Activated T-cell treated with anti-CD3 and anti-CD28 coated beads for 4 hours (primary cell): ENCODE measurements around the gene CPED1.
"Not testable (repeated sequence)": the region's sequence is repeated elsewhere in the genome, so short reads cannot be mapped to it uniquely, and the experiment has no call there.

Source experiments
- DNase-seq: peaks from one replicate; pipeline ENCODE4 v3.0.0-alpha.2; 2020

The CPED1 gene

DNA sequence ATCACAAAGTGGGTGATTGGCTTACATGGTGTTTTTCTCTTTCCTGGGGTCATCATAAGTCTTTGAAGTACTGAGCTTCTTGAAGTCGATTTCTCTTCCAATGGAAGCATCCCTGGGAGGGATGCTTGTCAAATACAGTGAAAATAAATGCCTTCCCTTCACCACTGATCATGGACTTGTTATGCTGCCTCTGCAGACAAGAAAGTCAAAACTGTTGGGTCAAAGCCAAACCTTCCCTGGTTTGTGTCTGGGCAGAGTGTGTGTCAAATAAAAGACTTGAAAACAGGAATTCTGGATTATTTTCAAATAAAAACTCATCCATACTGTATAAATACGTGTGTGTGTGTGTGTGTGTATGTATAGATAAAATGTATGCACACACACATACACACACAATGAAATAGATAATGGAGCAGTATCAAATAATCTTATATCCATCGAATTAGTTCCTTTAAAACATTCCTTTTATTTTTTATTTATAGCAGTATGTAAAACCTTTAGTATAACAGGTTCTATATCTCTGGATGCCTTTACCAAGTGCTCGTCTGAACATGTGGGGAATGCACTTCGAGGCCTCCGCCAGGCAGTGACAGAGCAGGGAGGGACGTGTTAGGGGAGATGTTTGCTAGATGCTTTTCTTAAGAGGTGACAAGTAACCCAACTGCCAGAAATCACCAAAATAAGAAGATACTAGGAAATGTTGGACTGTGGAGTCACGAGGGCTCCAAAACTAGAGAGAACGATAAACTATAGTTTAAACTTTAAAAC is 313.1 kb downstream of the CPED1 start:
- DNase-seq: no peak

GRCh38 chr7:121302214-121302745 is 313.8 kb downstream of the CPED1 start:
- no peak for DNase-seq

- no peak for DNase-seq
Observed at GRCh38 chr7:121303422-121304101, 315.1 kb downstream of the CPED1 start.

GRCh38 chr7:121304102-121304658 is 315.7 kb downstream of the CPED1 start:
- no peak for DNase-seq

GRCh38 chr7:121305109-121305508 is 316.6 kb downstream of the CPED1 start:
- DNase-seq: no peak

DNA sequence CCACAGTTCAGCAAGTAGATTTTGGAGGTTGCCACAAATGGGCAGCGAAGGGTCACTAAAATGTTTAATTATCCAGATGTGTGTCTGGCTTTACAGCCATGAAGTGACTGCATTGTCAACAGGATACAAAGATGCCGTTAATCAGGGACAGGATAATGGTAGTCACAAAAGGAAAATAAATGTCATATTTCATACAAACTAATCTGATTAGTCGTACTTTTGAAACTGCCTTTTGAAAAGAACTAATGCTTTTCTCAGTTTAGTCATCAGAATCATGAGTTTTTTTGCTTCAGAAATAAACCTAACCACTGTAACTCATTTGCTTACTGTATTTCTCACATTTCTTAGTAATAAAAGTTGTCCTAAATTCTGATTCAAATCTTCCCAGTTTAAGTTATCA is 318.1 kb downstream of the CPED1 start:
- DNase-seq: no peak

DNA sequence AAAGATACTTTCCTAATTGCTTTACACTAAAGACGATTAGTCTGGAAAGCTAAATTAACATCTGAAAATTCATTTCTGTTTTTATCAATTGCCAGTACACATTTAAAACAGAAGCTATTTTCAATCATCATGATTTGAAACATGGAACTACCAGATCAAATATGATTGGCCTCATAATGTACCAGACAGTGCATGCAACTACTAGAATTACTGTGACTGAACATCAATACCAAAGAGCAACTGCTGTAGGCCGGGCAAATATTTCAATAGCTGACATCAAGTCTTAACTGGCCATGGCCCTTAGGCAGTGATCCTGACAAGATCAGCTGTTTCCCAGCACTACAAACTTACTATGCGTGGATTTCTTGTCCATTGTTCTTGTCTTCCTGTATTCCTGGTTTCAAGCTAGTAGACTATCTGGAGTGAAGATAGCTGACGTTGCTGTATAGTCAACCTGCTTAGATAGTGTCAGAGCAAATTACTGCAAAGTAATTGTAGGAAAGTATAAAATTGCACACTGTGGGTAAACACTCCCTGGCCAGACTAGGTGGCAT is 318.6 kb downstream of the CPED1 start:
- no peak for DNase-seq

- no peak for DNase-seq
Observed at GRCh38 chr7:121313220-121313792, 324.8 kb downstream of the CPED1 start.

DNA sequence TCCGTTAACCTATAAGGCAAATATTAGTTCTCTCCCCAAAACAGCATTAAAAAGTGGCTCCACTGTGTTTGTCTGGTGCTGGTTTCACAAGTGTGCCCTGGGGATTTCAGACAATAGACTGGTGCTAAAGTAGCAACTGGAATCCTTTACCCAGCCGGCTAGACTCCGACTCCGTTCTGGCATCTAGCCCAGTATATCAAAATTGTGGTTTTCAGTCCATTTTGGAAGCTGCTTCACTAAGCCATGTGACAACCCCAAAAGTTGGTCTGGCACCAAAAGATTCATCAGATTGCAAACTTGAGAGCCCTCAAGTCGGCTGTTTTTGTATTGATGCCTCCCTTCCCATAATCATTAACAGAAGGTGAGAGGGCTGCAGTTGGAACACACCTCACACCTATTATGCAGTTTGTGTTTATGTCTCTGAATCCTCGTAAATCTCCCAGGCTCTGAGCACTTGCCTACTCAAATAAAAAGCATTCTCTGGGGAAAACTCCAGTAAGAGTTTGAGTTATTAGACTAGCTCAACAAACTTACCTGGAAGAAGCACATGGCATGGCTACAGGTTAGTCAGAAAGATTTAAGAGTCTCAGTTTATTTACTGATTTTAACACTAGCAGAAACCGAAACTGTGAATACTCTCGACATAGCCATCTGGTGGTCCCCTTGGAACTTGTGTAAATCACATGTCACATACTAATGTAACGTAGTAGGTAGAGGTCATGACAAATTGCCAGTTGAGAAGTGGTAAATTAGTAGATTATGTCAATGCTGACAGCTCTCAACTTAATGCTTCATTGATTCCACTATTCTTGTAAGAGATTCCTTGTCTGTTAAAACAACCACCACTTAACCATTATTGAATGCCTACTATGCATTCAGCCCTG is 325.5 kb downstream of the CPED1 start:
- DNase-seq: no peak

DNA sequence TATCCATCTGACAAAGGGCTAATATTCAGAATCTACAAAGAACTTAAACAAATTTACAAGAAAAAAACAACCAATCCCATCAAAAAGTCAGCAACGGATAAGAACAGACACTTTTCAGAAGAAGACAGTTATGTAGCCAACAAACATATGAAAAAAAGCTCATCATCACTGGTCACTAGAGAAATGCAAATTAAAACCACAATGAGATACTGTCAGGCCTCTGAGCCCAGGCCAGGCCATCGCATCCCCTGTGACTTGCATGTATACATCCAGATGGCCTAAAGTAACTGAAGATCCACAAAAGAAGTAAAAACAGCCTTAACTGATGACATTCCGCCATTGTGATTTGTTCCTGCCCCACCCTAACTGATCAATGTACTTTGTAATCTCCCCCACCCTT is 326.7 kb downstream of the CPED1 start:
- DNase-seq: not testable (repeated sequence)

DNA sequence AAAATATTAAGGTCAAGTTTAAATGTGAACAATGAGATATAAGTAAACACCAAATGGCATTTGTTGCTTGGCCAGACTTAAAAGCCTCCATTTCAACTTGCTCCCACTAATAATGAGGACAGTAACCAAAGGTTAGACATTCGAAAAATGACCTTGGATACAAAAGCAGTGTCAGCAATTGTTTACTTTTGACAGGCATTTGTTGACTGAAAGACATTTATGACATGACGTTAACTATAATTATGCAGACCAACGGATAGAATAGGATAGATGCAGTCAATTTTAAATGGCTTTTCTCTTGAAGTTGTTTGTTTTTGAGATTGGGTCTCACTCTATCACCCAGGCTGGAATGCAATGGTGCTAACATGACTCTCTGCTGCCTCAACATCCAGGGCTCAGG is 333.9 kb downstream of the CPED1 start:
- DNase-seq: no peak

DNA sequence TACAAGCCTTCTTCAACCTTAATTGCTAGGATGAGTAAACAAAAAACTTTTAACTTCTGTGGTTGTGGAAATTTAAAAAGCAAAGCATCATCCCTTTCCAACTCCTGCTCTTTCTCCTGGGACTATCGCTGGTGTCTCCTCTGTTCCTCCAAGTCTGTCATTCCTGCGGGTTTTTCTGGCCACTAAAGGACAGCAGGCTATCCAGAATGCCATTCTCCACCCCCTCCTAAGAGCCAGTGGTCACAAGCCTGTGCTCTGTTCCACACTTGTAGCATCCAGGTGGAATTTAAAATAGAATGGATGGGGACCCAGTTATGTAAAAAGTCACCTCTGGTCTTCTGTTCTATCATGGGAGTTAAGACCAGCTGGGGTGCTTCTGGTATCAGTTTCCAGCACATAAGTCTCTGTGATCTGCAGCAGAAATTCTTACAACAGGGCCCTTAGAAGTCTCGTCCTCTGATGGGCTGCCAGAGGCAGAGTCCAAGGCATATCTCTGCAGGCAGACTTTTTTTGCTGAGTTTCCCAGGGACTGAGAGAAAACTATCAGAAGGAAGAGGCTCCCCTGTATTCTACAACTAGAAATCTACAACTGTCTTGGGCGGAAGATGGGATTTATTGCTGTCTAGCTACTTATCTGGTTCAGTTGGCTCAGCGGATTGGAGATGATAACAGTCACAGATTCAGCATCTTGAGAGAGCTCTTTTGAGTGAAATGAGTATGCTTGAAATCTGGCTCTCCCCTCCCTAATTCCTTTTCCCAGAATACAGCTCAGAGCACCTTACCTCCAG is 335.2 kb downstream of the CPED1 start:
- DNase-seq: no peak

- no peak for DNase-seq
Observed at GRCh38 chr7:121327671-121328070, 339.2 kb downstream of the CPED1 start.

GRCh38 chr7:121328508-121329190 is 340.1 kb downstream of the CPED1 start, which contains the start of gene WNT16:
TSS of gene WNT16 (plus strand) at chr7:121329000. CDS start at chr7:121329293, 293 bp downstream.
- no peak for DNase-seq

DNA sequence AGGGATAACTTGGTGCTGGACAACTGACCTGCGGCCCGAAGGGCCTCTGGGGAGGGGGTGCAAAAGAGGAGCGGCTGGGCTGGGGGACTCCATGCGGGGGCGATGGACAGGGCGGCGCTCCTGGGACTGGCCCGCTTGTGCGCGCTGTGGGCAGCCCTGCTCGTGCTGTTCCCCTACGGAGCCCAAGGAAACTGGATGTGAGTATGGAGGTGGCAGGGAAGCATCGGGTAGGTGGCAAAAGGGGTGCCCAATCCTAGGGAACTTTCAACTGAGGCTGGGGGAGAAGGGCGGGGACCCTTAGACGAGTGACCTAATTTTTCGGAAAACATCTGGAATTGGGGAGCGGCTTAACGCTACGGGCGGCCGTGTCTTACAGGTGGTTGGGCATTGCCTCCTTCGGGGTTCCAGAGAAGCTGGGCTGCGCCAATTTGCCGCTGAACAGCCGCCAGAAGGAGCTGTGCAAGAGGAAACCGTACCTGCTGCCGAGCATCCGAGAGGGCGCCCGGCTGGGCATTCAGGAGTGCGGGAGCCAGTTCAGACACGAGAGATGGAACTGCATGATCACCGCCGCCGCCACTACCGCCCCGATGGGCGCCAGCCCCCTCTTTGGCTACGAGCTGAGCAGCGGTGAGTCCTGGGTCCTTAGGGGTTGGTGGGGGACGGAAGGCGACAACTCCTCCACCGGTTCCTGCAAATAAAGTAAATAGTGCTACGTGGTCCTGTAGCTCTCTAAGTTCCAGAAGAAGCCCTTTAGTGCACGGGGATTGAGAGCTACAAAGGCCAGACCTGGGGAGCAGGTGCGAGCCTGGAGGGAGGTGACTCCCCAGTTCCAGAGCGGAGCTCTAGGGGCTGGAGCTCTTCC is 340.9 kb downstream of the CPED1 start:
- DNase-seq: no peak

DNA sequence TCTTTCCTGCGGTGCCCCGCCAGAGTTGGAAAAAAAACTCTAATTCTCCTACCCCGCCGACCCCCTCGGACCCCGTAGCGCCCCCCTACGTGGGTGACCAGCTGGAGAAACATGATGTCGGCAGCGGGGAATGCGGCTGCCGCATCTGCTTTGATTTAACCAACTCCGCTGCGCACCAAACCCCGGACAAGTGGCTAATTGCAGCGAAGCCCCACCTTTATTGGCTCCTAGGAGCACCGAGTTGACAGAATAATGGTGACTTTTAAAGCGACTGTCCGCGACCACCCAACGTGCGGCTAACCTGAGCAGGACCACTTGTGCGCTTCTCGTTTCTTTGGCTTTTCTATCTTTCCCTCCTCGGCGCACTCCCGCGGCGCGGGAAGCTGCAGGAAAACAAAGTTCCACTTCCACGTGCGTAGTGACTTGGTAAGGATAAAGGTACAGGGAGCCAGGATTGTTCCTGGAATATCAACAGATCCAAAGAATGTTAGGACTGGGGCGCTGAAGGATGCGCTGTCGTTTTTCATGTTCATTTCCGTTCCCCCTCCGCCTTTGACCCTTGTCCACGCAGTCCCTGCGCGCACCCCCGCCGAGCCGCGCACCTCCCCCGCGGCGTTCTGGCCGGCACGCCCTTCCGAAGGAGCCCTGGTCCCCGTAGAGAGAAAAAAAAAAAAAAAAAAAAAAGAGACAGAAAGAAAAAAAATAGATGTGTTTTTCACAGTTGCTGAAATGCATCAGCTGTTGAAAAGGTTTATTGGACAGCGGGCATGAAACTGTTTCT is 341.7 kb downstream of the CPED1 start:
- no peak for DNase-seq

GRCh38 chr7:121331048-121331447 is 342.5 kb downstream of the CPED1 start:
- no peak for DNase-seq

GRCh38 chr7:121331574-121331973 is 343.1 kb downstream of the CPED1 start:
- DNase-seq: no peak

GRCh38 chr7:121334376-121334775 is 345.9 kb downstream of the CPED1 start:
- no peak for DNase-seq
